ENCODE measurements around the gene YPEL3.
A peak's percentile ranks its signal among the peaks of the same experiment; 100 is the strongest.

YPEL3 gene

GRCh38 chr16:30096105-30096861, at the start of gene YPEL3:
TSS of gene YPEL3 (minus strand) at chr16:30096213. CDS start at chr16:30095482, 731 bp downstream.
- DNase-seq (ENCODE audit: extremely low spot score): peak; percentile 99
- ChIA-PET POLR2A (interaction anchor here (0.9 to 7.9 kb wide), 8 partner anchors 9 to 514 kb away, joined by 3 to 155 read pairs (median 6); partner anchors contain the start of genes ALDOA, CD2BP2 and ZNF689), CTCF (interaction anchor here (0.6 to 1.0 kb wide), 3 partner anchors 41 to 64 kb away, joined by 3 to 4 read pairs (median 3); no protein-coding TSS in a partner anchor)
- no peak for TF ChIP-seq SUZ12 (IDR thresholded peaks at IDR 0.05)
- TF ChIP-seq SP1 (IDR thresholded peaks at IDR 0.05): no peak
- TF ChIP-seq CTBP1 (IDR thresholded peaks at IDR 0.05; ENCODE audit: borderline replicate concordance): no peak
- TF ChIP-seq L3MBTL2 (conservative IDR thresholded peaks at IDR 0.05): peak; percentile 78
- no peak for TF ChIP-seq HDGF (IDR thresholded peaks at IDR 0.05; ENCODE audit: borderline replicate concordance)
- no peak for TF ChIP-seq FOXA1 (IDR thresholded peaks at IDR 0.05)
- TF ChIP-seq ELF4 (IDR thresholded peaks at IDR 0.05): peak; percentile 55; the same call in 1 of the 2 replicates
- TF ChIP-seq FOXM1 (IDR thresholded peaks at IDR 0.05; ENCODE audit: borderline replicate concordance): peak; percentile 48; the same call in 1 of the 2 replicates

GRCh38 chr16:30145657-30146056, 49.6 kb upstream of the YPEL3 start:
- ChIA-PET POLR2A (no interaction called here), CTCF (no interaction called here)
- no peak for DNase-seq (ENCODE audit: extremely low spot score)
- TF ChIP-seq CTBP1 (IDR thresholded peaks at IDR 0.05; ENCODE audit: borderline replicate concordance) (no peak), LEF1 (IDR thresholded peaks at IDR 0.05; ENCODE audit: borderline replicate concordance) (no peak), FOXM1 (IDR thresholded peaks at IDR 0.05; ENCODE audit: borderline replicate concordance) (no peak), BHLHE40 (IDR thresholded peaks at IDR 0.05; ENCODE audit: borderline replicate concordance) (no peak), PKNOX1 (IDR thresholded peaks at IDR 0.05) (no peak), FOXA1 (IDR thresholded peaks at IDR 0.05) (no peak), L3MBTL2 (conservative IDR thresholded peaks at IDR 0.05) (no peak), NFRKB (IDR thresholded peaks at IDR 0.05) (no peak), SP1 (IDR thresholded peaks at IDR 0.05) (no peak), TARDBP (IDR thresholded peaks at IDR 0.05) (no peak), FOXK2 (IDR thresholded peaks at IDR 0.05) (no peak), HDGF (IDR thresholded peaks at IDR 0.05; ENCODE audit: borderline replicate concordance) (no peak), ARNT (IDR thresholded peaks at IDR 0.05) (no peak), SUZ12 (IDR thresholded peaks at IDR 0.05) (no peak), ELF4 (IDR thresholded peaks at IDR 0.05) (no peak), ZNF384 (IDR thresholded peaks at IDR 0.05) (no peak)

GRCh38 chr16:30144917-30145316, 48.9 kb upstream of the YPEL3 start:
- TF ChIP-seq HDGF (IDR thresholded peaks at IDR 0.05; ENCODE audit: borderline replicate concordance) (no peak), FOXM1 (IDR thresholded peaks at IDR 0.05; ENCODE audit: borderline replicate concordance) (no peak), ELF4 (IDR thresholded peaks at IDR 0.05) (no peak), LEF1 (IDR thresholded peaks at IDR 0.05; ENCODE audit: borderline replicate concordance) (no peak), CTBP1 (IDR thresholded peaks at IDR 0.05; ENCODE audit: borderline replicate concordance) (no peak), FOXK2 (IDR thresholded peaks at IDR 0.05) (no peak), NFRKB (IDR thresholded peaks at IDR 0.05) (no peak), BHLHE40 (IDR thresholded peaks at IDR 0.05; ENCODE audit: borderline replicate concordance) (no peak), FOXA1 (IDR thresholded peaks at IDR 0.05) (no peak), PKNOX1 (IDR thresholded peaks at IDR 0.05) (no peak), ZNF384 (IDR thresholded peaks at IDR 0.05) (no peak), L3MBTL2 (conservative IDR thresholded peaks at IDR 0.05) (no peak)
- DNase-seq (ENCODE audit: extremely low spot score): no peak
- ChIA-PET POLR2A (no interaction called here), CTCF (no interaction called here)

GRCh38 chr16:30144017-30144416, 48.0 kb upstream of the YPEL3 start:
- no peak for DNase-seq (ENCODE audit: extremely low spot score)
- no peak for TF ChIP-seq FOXK2 (IDR thresholded peaks at IDR 0.05)
- no peak for TF ChIP-seq PKNOX1 (IDR thresholded peaks at IDR 0.05)
- no peak for TF ChIP-seq L3MBTL2 (conservative IDR thresholded peaks at IDR 0.05)
- TF ChIP-seq TARDBP (IDR thresholded peaks at IDR 0.05): no peak
- TF ChIP-seq CTBP1 (IDR thresholded peaks at IDR 0.05; ENCODE audit: borderline replicate concordance): no peak
- TF ChIP-seq LEF1 (IDR thresholded peaks at IDR 0.05; ENCODE audit: borderline replicate concordance): no peak
- no peak for TF ChIP-seq FOXM1 (IDR thresholded peaks at IDR 0.05; ENCODE audit: borderline replicate concordance)
- no peak for TF ChIP-seq SP1 (IDR thresholded peaks at IDR 0.05)
- TF ChIP-seq FOXA1 (IDR thresholded peaks at IDR 0.05): no peak
- no peak for TF ChIP-seq ARNT (IDR thresholded peaks at IDR 0.05)
- TF ChIP-seq NFRKB (IDR thresholded peaks at IDR 0.05): no peak
- TF ChIP-seq ZNF384 (IDR thresholded peaks at IDR 0.05): no peak
- TF ChIP-seq HDGF (IDR thresholded peaks at IDR 0.05; ENCODE audit: borderline replicate concordance): no peak
- TF ChIP-seq BHLHE40 (IDR thresholded peaks at IDR 0.05; ENCODE audit: borderline replicate concordance): no peak
- TF ChIP-seq SUZ12 (IDR thresholded peaks at IDR 0.05): no peak
- TF ChIP-seq ELF4 (IDR thresholded peaks at IDR 0.05): no peak
- CTCF ChIA-PET: no interaction called here
- POLR2A ChIA-PET: no interaction called here

- TF ChIP-seq NFRKB (IDR thresholded peaks at IDR 0.05) (no peak), HDGF (IDR thresholded peaks at IDR 0.05; ENCODE audit: borderline replicate concordance) (no peak), L3MBTL2 (conservative IDR thresholded peaks at IDR 0.05) (no peak), TARDBP (IDR thresholded peaks at IDR 0.05) (no peak), LEF1 (IDR thresholded peaks at IDR 0.05; ENCODE audit: borderline replicate concordance) (no peak), SUZ12 (IDR thresholded peaks at IDR 0.05) (no peak), ARNT (IDR thresholded peaks at IDR 0.05) (no peak)
- CTCF ChIA-PET: interaction anchor here (1.5 kb wide), 1 partner anchor 31 kb away, joined by 4 read pairs; no protein-coding TSS in a partner anchor
- POLR2A ChIA-PET: interaction anchor here (0.8 to 1.0 kb wide), 3 partner anchors 40 to 78 kb away, joined by 4 to 6 read pairs (median 5); partner anchors contain the start of genes ALDOA and CORO1A
- DNase-seq (ENCODE audit: extremely low spot score): no peak
Observed at GRCh38 chr16:30143347-30143702, 47.3 kb upstream of the YPEL3 start.

Measured in HEK293T (cell line).